Measurements from ENCODE around the gene UPP2. TPM values are rescaled to one million over a fixed set of nuclear protein-coding genes. Genes with fewer than 3 reads are reported as not detected.

UPP2 gene
- total RNA-seq, 1 donor from 2014 or later: not detected

- H3K36me3 Mint-ChIP-seq (ENCODE audit: low read depth): no peaks in the 10 kb centered on the region
Measured at GRCh38 chr2:158102446-158102845, 770 bp downstream of the UPP2 start.

GRCh38 chr2:158103411-158104012, 1.8 kb downstream of the UPP2 start:
- CTCF ChIA-PET: no interaction called here
- TF ChIP-seq, protein P1, sequence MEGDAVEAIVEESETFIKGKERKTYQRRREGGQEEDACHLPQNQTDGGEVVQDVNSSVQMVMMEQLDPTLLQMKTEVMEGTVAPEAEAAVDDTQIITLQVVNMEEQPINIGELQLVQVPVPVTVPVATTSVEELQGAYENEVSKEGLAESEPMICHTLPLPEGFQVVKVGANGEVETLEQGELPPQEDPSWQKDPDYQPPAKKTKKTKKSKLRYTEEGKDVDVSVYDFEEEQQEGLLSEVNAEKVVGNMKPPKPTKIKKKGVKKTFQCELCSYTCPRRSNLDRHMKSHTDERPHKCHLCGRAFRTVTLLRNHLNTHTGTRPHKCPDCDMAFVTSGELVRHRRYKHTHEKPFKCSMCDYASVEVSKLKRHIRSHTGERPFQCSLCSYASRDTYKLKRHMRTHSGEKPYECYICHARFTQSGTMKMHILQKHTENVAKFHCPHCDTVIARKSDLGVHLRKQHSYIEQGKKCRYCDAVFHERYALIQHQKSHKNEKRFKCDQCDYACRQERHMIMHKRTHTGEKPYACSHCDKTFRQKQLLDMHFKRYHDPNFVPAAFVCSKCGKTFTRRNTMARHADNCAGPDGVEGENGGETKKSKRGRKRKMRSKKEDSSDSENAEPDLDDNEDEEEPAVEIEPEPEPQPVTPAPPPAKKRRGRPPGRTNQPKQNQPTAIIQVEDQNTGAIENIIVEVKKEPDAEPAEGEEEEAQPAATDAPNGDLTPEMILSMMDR (IDR thresholded peaks at IDR 0.05): no peak
- intact Hi-C loops (cut with micrococcal nuclease): no loop called here
- no peaks in the 10 kb centered on the region for H3K36me3 Mint-ChIP-seq (ENCODE audit: low read depth)
- H3K4me1 Mint-ChIP-seq: no peaks in the 10 kb centered on the region
- POLR2A ChIA-PET: no interaction called here
- no peak overlapping the region for H3K27ac Mint-ChIP-seq
- H3K4me3 Mint-ChIP-seq: no peak overlapping the region
- ATAC-seq (ENCODE audit: low read depth) (no peak), DNase-seq (no peak)
- no peaks in the 10 kb centered on the region for H3K9me3 Mint-ChIP-seq
- no peaks in the 10 kb centered on the region for H3K27me3 Mint-ChIP-seq

More at GRCh38 chr2:158102446-158102845, 770 bp downstream of the UPP2 start:
- Mint-ChIP-seq H3K4me1 (no peaks in the 10 kb centered on the region), H3K4me3 (no peak overlapping the region), H3K27ac (no peak overlapping the region), H3K9me3 (no peaks in the 10 kb centered on the region), H3K27me3 (no peaks in the 10 kb centered on the region)
- intact Hi-C loops (cut with micrococcal nuclease): no loop called here
- ATAC-seq (ENCODE audit: low read depth) (no peak), DNase-seq (no peak)
- ChIA-PET POLR2A (no interaction called here), CTCF (no interaction called here)
- TF ChIP-seq, protein P1 (IDR thresholded peaks at IDR 0.05): no peak

DNA sequence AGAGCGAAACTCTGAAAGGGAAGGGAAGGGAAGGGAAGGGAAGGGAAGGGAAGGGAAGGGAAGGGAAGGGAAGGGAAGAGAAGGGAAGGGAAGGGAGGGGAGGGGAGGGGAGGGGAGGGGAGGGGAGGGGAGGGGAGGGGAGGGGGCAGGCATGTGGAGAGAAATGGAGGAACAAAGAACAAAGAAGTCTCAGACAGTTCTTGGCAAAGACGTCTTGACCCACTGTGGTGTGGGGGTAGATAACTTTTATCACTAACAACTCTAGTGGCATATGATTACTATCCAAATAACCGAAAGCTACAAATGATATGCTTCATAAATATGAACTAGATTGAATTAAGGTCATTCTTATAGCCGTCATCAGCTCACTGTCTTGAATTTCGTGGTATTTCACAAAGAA, 3.2 kb downstream of the UPP2 start:
- TF ChIP-seq, protein P1 (IDR thresholded peaks at IDR 0.05): no peak
- ATAC-seq (ENCODE audit: low read depth) (no peak), DNase-seq (no peak)
- intact Hi-C loops (cut with micrococcal nuclease): no loop called here
- H3K4me1 Mint-ChIP-seq: no peaks in the 10 kb centered on the region
- no peak overlapping the region for H3K4me3 Mint-ChIP-seq
- H3K27me3 Mint-ChIP-seq: no peaks in the 10 kb centered on the region
- H3K27ac Mint-ChIP-seq: no peak overlapping the region
- ChIA-PET CTCF (no interaction called here), POLR2A (no interaction called here)
- no peaks in the 10 kb centered on the region for H3K36me3 Mint-ChIP-seq (ENCODE audit: low read depth)
- H3K9me3 Mint-ChIP-seq: no peaks in the 10 kb centered on the region

DNA sequence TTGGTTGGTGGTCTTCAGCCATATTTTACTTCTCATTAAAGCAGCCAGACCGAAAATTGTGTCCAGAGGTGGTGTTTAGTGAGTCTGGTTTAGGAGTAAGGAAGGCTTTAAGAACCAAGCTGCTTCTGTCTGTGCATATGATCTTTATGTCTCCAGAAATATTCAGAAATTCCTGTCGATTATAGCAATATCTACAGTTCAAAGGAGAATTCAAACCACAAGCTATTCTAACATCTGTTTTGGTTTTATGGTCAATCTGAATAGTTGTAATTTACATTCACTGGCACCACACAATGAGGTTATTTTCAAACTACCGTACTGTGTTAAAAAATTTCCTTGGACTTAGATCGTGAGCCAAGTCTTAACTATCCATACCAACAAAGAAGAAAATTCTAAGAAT, 11.3 kb downstream of the UPP2 start:
- ChIA-PET CTCF (no interaction called here), POLR2A (no interaction called here)
- DNase-seq: no peak
- H3K27me3 Mint-ChIP-seq: peaks cover 6% of the 10 kb centered on the region
- H3K27ac Mint-ChIP-seq: no peak overlapping the region
- H3K4me1 Mint-ChIP-seq: no peaks in the 10 kb centered on the region
- no peak for ATAC-seq (ENCODE audit: low read depth)
- no peak overlapping the region for H3K4me3 Mint-ChIP-seq
- peaks cover 3% of the 10 kb centered on the region for H3K9me3 Mint-ChIP-seq
- intact Hi-C loops (cut with micrococcal nuclease): no loop called here
- TF ChIP-seq, protein P1 (IDR thresholded peaks at IDR 0.05): no peak
- H3K36me3 Mint-ChIP-seq (ENCODE audit: low read depth): no peaks in the 10 kb centered on the region

- TF ChIP-seq, protein P1 (IDR thresholded peaks at IDR 0.05): no peak
- ChIA-PET POLR2A (no interaction called here), CTCF (no interaction called here)
- Mint-ChIP-seq H3K36me3 (ENCODE audit: low read depth) (no peaks in the 10 kb centered on the region), H3K27me3 (peaks cover 6% of the 10 kb centered on the region), H3K9me3 (peaks cover 3% of the 10 kb centered on the region), H3K27ac (no peak overlapping the region), H3K4me3 (no peak overlapping the region), H3K4me1 (no peaks in the 10 kb centered on the region)
- DNase-seq (no peak), ATAC-seq (ENCODE audit: low read depth) (no peak)
- intact Hi-C loops (cut with micrococcal nuclease): no loop called here
Measured at GRCh38 chr2:158113741-158114295, 12.1 kb downstream of the UPP2 start.
